Esophagus squamous epithelium (tissue), 5 donors: Measurements from ENCODE around the gene MED4. TPM values are rescaled to one million over a fixed set of nuclear protein-coding genes. Genes with fewer than 3 reads are reported as not detected.

Source experiments
- DNase-seq: peaks from one replicate; lab custom pipeline; 2025; lab: John Stamatoyannopoulos, UW
- H3K27ac ChIP-seq, 4 donors: fragments of 200-600 bp; sonication (generic); one replicate each; pipeline ENCODE4 v1.5.1; 2016 to 2019; ENCODE audit warnings: mild to moderate bottlenecking in 1 of 4
- H3K27me3 ChIP-seq, 4 donors: fragments of 200-600 bp; sonication (generic); 1 replicate in 3 of 4; 2 replicates in 1 of 4; pipeline versions ENCODE4 v1.5.1 to v1.6.0; 2017 to 2021; ENCODE audit warnings: antibody characterized with exemption in 1 of 4
- H3K36me3 ChIP-seq, 3 donors: fragments of 200-600 bp; sonication (generic); one replicate each; pipeline ENCODE4 v1.5.1; 2016 to 2019
- H3K4me1 ChIP-seq, 3 donors: fragments of 200-600 bp; sonication (generic); one replicate each; pipeline ENCODE4 v1.5.1; 2017 to 2019
- H3K4me3 ChIP-seq, 4 donors: fragments of 200-600 bp; sonication (generic); 1 replicate in 3 of 4; 2 replicates in 1 of 4; pipeline ENCODE4 v1.5.1; 2016 to 2019; ENCODE audit warnings: mild to moderate bottlenecking in 2 of 4, moderate library complexity in 1 of 4
- H3K9me3 ChIP-seq, 3 donors: fragments of 200-600 bp; sonication (generic); one replicate each; pipeline ENCODE4 v1.5.1; 2016 to 2019
- POLR2A ChIP-seq, 4 donors: fragments of 450-650 bp; IDR thresholded peaks; one replicate each; pipeline ENCODE4 v1.6.1; 2017; ENCODE audit warnings: antibody characterized with exemption in 4 of 4, mild to moderate bottlenecking in 4 of 4, moderate library complexity in 3 of 4
- WGBS, 2 donors: methylation state at CpG; one replicate each; pipeline ENCODE4 v1.1.5; 2018; 5-methylcytosine and 5-hydroxymethylcytosine counted together
- intact Hi-C: fragments of 100-400 bp; cut with DNase I; formaldehyde crosslinking; loops from one replicate; pipeline ENCODE4 v1.15.0; 2022
- total RNA-seq, 4 donors: library from RNA; depleted of rRNA; stranded (reverse); fragments of >200 nt; gene quantifications; one replicate each; pipeline ENCODE4 v1.1.0, GENCODE V29; 2016
- TF ChIP-seq, protein P1 (sequence below), 6 experiments: fragments of 450-650 bp in 4 of 6; fragments of 200-600 bp in 2 of 6; sonication (generic) in 2 of 6; IDR thresholded peaks; one replicate each; pipeline ENCODE4 v1.5.1; 2016 to 2019; ENCODE audit warnings: antibody characterized with exemption in 6 of 6, mild to moderate bottlenecking in 4 of 6, moderate library complexity in 4 of 6
- donor health status: DM: yes; HTN: yes; CAD: no.

Gene MED4
- total RNA-seq, 4 donors from 2014 or later, result 21.5 to 39.9 (median 32.3) TPM

DNA sequence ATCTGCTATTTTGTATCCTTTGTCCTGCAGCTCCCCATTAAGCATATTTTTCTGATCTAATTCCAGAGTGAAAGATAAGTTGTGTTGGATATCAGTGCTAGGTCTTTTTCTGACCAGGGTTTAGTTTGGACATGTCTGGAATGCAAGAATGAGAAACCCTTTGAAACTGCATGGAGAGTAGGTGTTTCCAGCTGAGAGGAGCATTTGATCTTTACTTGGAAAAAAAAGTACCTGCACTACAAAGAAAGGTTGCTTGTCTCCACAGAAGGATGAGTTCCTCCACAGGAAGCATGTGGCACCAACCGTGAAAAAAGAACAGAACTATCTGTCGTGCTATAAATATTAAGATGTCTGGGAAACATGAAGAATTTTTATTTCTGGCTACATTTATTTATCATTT is 36.6 kb upstream of the MED4 start:
- TF ChIP-seq, protein P1, sequence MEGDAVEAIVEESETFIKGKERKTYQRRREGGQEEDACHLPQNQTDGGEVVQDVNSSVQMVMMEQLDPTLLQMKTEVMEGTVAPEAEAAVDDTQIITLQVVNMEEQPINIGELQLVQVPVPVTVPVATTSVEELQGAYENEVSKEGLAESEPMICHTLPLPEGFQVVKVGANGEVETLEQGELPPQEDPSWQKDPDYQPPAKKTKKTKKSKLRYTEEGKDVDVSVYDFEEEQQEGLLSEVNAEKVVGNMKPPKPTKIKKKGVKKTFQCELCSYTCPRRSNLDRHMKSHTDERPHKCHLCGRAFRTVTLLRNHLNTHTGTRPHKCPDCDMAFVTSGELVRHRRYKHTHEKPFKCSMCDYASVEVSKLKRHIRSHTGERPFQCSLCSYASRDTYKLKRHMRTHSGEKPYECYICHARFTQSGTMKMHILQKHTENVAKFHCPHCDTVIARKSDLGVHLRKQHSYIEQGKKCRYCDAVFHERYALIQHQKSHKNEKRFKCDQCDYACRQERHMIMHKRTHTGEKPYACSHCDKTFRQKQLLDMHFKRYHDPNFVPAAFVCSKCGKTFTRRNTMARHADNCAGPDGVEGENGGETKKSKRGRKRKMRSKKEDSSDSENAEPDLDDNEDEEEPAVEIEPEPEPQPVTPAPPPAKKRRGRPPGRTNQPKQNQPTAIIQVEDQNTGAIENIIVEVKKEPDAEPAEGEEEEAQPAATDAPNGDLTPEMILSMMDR (IDR thresholded peaks at IDR 0.05), result no peak
- TF ChIP-seq POLR2A (IDR thresholded peaks at IDR 0.05), result no peak
- WGBS, 2 donors, result 15 to 19% methylated on average over 2 of the region's 2 CpGs
- Histone ChIP-seq H3K36me3 (no peaks in the 10 kb centered on the region), H3K27me3 (no peaks in the 10 kb centered on the region), H3K9me3 (no peaks in the 10 kb centered on the region), H3K4me1 (peaks cover 6 to 20% (median 14%) of the 10 kb centered on the region in 3 donors), H3K4me3 (no peak overlapping the region), H3K27ac (no peak overlapping the region)
- DNase-seq, result no peak
- intact Hi-C loops, result no loop called here

DNA sequence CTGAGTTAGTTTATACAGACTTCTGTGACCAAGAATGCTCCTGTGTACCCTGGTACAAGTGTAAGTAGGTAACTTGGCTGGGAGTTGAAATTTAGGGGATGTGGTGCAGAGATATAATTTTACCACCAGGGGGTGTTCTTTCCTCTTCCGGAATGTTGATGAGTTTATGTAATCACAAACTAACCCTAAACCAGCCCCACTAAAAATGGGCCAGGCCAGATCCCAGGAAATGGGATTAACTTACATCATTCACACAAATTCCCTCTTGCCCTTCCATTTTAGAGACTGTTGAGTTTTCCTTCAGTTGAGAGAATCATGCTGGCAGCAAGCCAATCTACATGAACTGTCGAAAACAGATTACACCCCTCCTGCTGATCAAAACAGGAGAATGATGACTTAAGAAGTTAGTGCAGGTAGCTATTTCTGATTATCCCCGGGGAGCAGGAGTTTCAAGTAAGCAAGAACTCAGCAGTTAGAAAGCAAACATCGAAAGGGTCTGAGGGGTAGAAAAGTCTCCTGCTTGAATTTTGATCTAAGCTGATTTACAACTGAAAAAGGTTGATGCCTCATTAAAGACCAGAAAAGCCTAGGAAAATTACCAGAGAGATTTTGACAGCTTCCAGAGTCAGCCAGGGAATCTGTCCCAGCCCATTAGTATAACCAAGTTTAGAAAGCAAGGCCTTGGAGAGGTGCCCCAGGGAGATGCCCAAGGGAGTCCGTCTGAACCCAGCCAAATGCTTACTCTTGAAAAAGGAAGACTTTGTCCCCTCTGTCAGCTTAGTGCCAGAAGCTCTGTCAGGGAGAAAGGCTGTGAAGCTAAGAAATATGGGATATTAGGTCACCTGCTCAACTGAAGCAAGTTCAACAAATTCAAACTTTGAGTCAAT is 32.3 kb upstream of the MED4 start:
- no peak for TF ChIP-seq POLR2A (IDR thresholded peaks at IDR 0.05)
- TF ChIP-seq, protein P1 (IDR thresholded peaks at IDR 0.05), result peak; percentile 80 to 90 (median 84)
- WGBS, 2 donors, result 12 to 17% methylated on average over 5 of the region's 5 CpGs
- H3K27ac ChIP-seq, result peak overlapping the region; percentile 43 to 88 (median 80)
- H3K36me3 ChIP-seq, result no peaks in the 10 kb centered on the region
- no peak overlapping the region for H3K4me3 ChIP-seq
- no peaks in the 10 kb centered on the region for H3K27me3 ChIP-seq
- intact Hi-C loops, result loop anchor here (10.0 kb wide), 1 partner anchor 108 kb away; the partner anchor contains the start of gene ITM2B
- DNase-seq, result no peak
- H3K4me1 ChIP-seq, result peaks cover 12 to 54% (median 30%) of the 10 kb centered on the region in 3 donors
- no peaks in the 10 kb centered on the region for H3K9me3 ChIP-seq

DNA sequence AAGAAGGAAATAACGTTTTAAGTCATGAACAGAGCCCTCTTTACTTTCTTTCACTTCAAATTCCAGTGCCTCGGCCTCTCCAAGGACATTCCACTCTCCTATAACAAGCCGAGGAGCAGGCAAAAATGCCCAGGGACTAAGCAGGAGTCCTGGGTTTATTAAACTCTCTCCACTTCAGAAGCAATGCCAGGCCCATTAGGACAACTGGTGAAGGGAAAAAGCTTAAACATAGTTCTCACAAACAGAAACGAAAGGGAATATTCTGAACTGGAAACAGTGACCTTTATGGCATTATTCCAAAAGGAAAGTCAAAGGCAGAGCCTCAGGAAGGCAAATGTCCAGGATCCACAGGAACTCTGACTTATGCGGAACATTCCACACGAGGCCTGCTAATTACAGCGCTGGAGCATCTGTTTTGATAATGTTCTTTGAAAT is 30.9 kb upstream of the MED4 start:
- H3K4me1 ChIP-seq, result peaks cover 12 to 49% (median 30%) of the 10 kb centered on the region in 3 donors
- 33 to 51% methylated on average over 7 of the region's 7 CpGs for WGBS, 2 donors
- H3K9me3 ChIP-seq, result no peaks in the 10 kb centered on the region
- intact Hi-C loops, result loop anchor here (10.0 kb wide), 1 partner anchor 109 kb away; the partner anchor contains the start of gene ITM2B
- H3K27ac ChIP-seq, result peak overlapping the region; percentile 44 to 88 (median 80)
- no peak for DNase-seq
- H3K27me3 ChIP-seq, result no peaks in the 10 kb centered on the region
- TF ChIP-seq, protein P1 (IDR thresholded peaks at IDR 0.05), result no peak
- TF ChIP-seq POLR2A (IDR thresholded peaks at IDR 0.05), result no peak
- no peak overlapping the region for H3K4me3 ChIP-seq
- no peaks in the 10 kb centered on the region for H3K36me3 ChIP-seq

DNA sequence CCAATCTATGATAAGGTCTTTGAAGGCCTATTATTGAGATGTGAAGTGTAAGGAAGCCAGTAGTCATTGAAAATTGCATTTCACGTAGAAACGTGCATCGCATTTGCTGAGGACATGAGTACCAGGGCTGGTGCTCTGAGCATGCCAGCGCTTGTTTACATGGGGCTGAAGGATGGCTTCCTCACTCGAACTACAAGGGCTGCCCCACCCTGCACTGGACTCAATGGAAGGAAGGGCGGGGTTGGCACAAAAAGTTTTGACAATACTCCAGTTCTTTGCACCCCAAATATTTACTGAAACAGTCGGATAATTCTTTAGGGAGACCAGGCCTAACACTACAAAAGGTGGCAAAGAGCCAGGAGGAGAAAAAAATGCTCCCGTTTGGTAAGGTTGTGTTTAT is 28.9 kb upstream of the MED4 start:
- TF ChIP-seq, protein P1 (IDR thresholded peaks at IDR 0.05), result no peak
- TF ChIP-seq POLR2A (IDR thresholded peaks at IDR 0.05), result no peak
- H3K4me1 ChIP-seq, result peaks cover 12 to 49% (median 30%) of the 10 kb centered on the region in 3 donors

DNA sequence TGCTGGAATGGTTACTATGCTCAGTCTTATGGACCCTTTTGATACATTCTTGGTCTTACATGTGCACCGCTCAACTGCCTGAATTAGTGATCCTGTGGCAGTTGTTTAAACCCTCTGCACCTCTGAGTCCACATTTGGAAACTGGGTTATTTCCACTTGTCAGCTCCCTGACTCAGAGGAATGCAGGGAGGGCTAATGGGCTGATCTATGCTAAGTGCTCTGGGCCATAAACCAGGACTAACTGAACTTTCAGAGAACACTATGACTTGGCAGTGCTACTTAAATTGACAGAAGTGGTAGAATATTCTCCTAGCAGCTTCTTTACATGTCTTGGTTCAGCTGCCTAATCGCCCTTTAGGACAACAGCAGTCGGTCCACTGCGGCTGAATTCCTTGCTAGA is 26.8 kb upstream of the MED4 start:
- Histone ChIP-seq H3K27me3 (no peaks in the 10 kb centered on the region), H3K27ac (no peak overlapping the region), H3K36me3 (no peaks in the 10 kb centered on the region), H3K4me3 (no peak overlapping the region), H3K9me3 (no peaks in the 10 kb centered on the region), H3K4me1 (peaks cover 8 to 37% (median 18%) of the 10 kb centered on the region in 3 donors)
- TF ChIP-seq, protein P1 (IDR thresholded peaks at IDR 0.05), result no peak
- no peak for TF ChIP-seq POLR2A (IDR thresholded peaks at IDR 0.05)
- 89 to 93% methylated on average over 4 of the region's 4 CpGs for WGBS, 2 donors
- DNase-seq, result no peak
- intact Hi-C loops, result loop anchor here (10.0 kb wide), 1 partner anchor 113 kb away; the partner anchor contains the start of gene ITM2B

More for the DNA sequence above, 28.9 kb upstream of the MED4 start:
- WGBS, 2 donors, result 20 to 41% methylated on average over 8 of the region's 8 CpGs
- H3K9me3 ChIP-seq, result no peaks in the 10 kb centered on the region
- no peaks in the 10 kb centered on the region for H3K36me3 ChIP-seq
- H3K4me3 ChIP-seq, result no peak overlapping the region
- H3K27me3 ChIP-seq, result no peaks in the 10 kb centered on the region
- DNase-seq, result no peak
- intact Hi-C loops, result loop anchor here (10.0 kb wide), 1 partner anchor 111 kb away; the partner anchor contains the start of gene ITM2B
- peak overlapping the region; percentile 71 to 88 (median 80) for H3K27ac ChIP-seq
